ENCODE measurements around the gene HOXC6.
A peak's percentile ranks its signal among the peaks of the same experiment; 100 is the strongest.

Gene HOXC6

DNA sequence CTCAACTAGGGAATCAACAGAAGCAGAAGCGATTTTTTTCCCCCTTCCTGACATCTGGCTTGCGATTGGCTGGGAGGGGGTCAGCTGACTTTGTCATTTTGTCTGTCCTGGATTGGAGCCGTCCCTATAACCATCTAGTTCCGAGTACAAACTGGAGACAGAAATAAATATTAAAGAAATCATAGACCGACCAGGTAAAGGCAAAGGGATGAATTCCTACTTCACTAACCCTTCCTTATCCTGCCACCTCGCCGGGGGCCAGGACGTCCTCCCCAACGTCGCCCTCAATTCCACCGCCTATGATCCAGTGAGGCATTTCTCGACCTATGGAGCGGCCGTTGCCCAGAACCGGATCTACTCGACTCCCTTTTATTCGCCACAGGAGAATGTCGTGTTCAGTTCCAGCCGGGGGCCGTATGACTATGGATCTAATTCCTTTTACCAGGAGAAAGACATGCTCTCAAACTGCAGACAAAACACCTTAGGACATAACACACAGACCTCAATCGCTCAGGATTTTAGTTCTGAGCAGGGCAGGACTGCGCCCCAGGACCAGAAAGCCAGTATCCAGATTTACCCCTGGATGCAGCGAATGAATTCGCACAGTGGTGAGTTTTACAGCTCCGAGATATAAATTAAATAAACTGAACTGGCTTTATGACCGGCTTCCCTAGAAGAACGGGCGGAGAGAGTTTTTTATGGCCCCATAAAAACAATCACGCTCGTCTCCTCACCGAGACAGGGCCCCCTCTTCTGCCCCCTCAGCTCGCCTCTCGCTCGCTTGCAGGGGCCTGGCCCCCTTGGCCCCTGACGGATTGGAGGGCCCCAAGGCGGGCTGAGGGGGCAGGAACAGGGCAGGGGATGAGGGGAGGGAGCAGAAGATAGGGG is at the start of gene HOXC6:
Gene HOXC6 (plus strand): TSS at position 127 of the 888 bp plus-strand sequence. CDS start 82 bp downstream, at position 209.
- Histone ChIP-seq H3K4me3 (ENCODE audit: low read depth in 1 of 2, low read length in 2 of 2) (peak within 1 kb of the TSS; percentile 8 to 39), H3K27ac (ENCODE audit: low read length) (no peak within 1 kb of the TSS), H3K27me3 (ENCODE audit: low read depth, low read length) (peaks cover 81% of the 10 kb centered on the region)

DNA sequence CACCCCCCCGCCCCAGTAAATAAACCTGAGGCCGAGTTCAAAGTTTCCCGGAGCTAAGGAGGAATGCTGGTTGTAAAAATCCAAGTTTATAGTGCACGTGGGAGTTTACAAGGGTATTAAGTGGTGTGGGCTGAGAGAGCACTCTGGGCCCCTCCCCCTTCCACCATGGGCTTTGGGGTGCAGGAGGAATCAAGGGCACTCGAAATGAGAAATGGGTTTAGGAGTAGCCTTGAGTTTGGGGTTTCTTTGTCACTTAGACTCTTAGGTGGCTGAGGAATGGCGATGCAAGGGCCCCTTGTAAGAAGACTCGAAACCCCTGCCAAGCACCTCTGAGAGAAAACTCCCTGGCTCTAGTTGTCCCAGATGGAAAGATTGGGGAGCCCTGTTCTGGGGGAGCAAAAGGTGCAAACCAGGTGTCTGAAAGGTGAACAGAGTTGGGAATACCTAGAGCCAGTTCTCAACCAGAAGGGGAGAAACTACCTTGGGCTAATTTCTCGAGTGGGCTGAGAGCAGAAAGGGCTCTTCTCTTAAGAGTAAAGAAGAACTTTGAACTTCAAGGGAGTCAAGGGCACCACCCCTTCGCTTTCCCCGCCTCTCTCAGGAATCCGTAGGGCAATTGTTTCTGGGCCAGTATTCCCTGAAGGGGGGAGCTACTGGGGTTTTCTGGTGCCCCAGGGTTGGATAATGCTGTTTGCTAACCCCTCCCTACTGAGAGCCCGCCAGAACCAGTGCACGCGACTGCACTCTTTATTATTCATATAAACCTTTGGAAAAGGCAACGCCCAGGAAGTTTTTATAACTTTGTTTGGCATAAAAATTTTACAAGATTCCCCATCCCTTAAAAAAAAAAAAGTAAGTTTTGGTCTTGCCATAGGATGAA is 49.5 kb upstream of the HOXC6 start:
- peaks cover 89% of the 10 kb centered on the region for H3K27me3 ChIP-seq (ENCODE audit: low read depth, low read length)
- peaks cover 0 to 31% of the 10 kb centered on the region in 2 donors for H3K4me1 ChIP-seq (ENCODE audit: control insufficient read depth in 1 of 2, insufficient read depth in 2 of 2, low read length in 2 of 2)
- H3K36me3 ChIP-seq (ENCODE audit: control insufficient read depth in 1 of 2, insufficient read depth in 2 of 2, low read length in 2 of 2) = no peaks in the 10 kb centered on the region
- H3K9me3 ChIP-seq (ENCODE audit: control insufficient read depth in 1 of 2, low read length in 2 of 2) = peaks cover 0 to 4% of the 10 kb centered on the region in 2 donors
- H3K4me3 ChIP-seq (ENCODE audit: low read depth in 1 of 2, low read length in 2 of 2) = no peak overlapping the region
- no peak overlapping the region for H3K27ac ChIP-seq (ENCODE audit: low read length)

More for the DNA sequence above, at the start of gene HOXC6:
- Histone ChIP-seq H3K36me3 (ENCODE audit: control insufficient read depth in 1 of 2, insufficient read depth in 2 of 2, low read length in 2 of 2) (no peaks in the 10 kb centered on the region), H3K4me1 (ENCODE audit: control insufficient read depth in 1 of 2, insufficient read depth in 2 of 2, low read length in 2 of 2) (peaks cover 0 to 3% of the 10 kb centered on the region in 2 donors), H3K9me3 (ENCODE audit: control insufficient read depth in 1 of 2, low read length in 2 of 2) (no peaks in the 10 kb centered on the region)

DNA sequence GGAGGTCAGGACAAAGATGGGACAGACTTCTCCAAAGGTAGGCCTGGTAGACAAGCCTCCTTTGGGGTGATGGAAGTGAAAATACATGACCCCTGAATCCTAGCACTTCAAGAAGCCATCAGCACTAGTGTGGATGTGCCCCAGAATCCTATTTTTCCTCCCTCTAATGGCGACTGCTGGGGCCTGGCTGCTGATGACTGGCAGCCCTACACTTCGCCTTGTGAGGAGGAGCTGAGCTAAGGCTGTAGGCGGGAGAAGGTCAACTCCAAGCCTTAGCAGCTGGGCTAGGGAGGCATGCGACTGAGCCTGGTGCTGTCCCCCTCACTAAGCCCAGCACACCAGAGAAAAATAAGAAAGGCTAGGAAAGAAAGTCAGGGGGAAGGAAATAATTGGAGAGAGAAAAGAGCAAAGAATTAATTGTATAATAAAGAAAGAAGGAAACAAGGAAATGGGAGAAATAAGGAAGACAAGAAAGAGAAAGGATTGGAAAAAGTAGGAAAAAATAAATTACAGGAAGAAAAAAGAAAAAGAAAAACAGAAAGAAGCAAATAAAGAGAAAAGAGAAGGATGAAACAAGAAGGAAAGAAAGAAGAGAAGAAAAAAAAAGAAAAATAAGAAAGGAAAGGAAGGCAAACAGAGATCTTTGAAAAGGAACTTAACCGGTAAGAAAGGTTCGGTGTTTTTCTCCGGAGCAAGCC is 48.0 kb upstream of the HOXC6 start:
- H3K27me3 ChIP-seq (ENCODE audit: low read depth, low read length) = peaks cover 87% of the 10 kb centered on the region

DNA sequence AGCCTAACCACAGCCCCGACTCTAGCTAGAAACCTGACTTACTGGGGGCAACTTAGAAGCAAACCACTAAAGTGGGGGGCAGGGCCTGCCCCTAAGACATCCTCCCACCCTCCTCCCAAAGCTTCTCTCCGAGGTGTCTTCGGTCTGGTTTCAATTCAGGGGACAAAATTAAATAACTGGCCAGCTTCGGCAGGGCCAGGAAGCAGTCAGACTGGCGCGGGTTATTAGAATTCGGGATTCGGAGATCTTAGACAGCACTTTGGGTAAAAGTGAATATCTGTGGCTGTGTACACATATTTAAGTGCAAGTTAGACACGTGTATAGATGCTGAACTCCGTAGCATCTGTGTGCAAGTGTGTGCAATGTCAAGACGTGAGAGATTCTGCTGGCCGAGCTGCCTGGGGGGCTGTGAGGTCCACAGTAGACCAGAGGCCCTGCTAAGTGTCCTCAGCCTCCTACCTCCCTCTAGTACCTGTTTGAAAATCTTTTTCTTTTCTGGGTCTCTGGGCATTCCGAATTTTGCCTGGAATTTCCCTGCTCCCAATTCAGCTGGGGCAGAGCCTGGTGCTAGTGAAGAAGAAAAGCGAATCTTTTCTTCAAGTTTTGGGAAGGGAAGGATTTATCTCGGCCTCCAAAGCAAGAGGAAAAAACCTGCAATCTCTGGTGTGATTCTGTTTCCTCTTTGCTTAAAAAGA is 47.3 kb upstream of the HOXC6 start:
- Histone ChIP-seq H3K9me3 (ENCODE audit: control insufficient read depth in 1 of 2, low read length in 2 of 2) (peaks cover 0 to 4% of the 10 kb centered on the region in 2 donors), H3K36me3 (ENCODE audit: control insufficient read depth in 1 of 2, insufficient read depth in 2 of 2, low read length in 2 of 2) (no peaks in the 10 kb centered on the region), H3K27me3 (ENCODE audit: low read depth, low read length) (peaks cover 88% of the 10 kb centered on the region), H3K4me3 (ENCODE audit: low read depth in 1 of 2, low read length in 2 of 2) (no peak overlapping the region), H3K4me1 (ENCODE audit: control insufficient read depth in 1 of 2, insufficient read depth in 2 of 2, low read length in 2 of 2) (peaks cover 0 to 23% of the 10 kb centered on the region in 2 donors), H3K27ac (ENCODE audit: low read length) (no peak overlapping the region)

More for the DNA sequence above, 48.0 kb upstream of the HOXC6 start:
- no peak overlapping the region for H3K27ac ChIP-seq (ENCODE audit: low read length)
- H3K4me3 ChIP-seq (ENCODE audit: low read depth in 1 of 2, low read length in 2 of 2) = no peak overlapping the region
- H3K9me3 ChIP-seq (ENCODE audit: control insufficient read depth in 1 of 2, low read length in 2 of 2) = peaks cover 0 to 4% of the 10 kb centered on the region in 2 donors
- peaks cover 0 to 20% of the 10 kb centered on the region in 2 donors for H3K4me1 ChIP-seq (ENCODE audit: control insufficient read depth in 1 of 2, insufficient read depth in 2 of 2, low read length in 2 of 2)
- no peaks in the 10 kb centered on the region for H3K36me3 ChIP-seq (ENCODE audit: control insufficient read depth in 1 of 2, insufficient read depth in 2 of 2, low read length in 2 of 2)

DNA sequence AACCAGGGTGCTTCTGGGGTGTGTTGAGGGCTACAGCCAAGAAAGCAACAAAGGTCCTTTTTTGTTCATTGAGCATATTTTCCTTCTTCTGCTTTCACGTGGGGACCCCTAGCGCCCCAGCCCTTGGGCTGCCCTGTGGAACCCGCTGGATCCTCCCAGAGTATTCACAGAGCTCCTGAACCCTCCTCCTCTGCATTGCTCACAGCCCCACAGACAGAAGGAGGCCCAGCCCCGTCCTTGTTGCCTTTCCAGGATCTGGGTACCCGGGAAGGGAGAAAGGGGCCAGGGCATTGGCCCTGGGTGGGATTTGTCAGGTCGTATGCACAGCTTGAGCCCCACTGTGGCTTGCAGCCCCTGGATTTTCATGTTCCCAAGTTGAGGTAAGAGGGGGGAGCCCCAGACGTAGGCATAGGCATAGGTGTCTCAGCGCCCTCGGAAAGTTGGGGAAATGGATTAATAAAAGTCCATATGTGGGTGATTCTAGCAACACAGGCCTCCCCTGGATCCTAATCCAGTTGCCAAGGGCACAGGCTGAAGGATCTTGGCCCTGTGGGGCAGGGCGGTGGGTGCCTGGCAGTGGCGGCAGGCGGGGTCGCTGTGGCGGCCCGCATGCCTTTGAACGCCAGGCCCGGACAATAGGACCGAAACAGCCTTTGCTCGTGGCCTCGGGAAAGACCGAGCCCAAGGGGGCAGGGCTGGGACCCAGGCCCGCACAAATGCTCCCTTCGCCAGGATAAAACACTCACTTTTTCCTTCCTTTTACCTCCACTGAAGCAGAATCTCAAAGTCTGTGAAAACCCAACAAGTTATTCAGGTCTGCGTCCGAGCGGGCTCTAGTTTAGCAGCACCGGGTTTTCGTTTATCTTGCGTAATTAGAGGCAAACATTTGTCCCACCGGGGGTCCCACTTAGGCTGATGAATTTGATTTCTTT is 46.3 kb upstream of the HOXC6 start:
- H3K4me3 ChIP-seq (ENCODE audit: low read depth in 1 of 2, low read length in 2 of 2) = no peak overlapping the region
- peaks cover 88% of the 10 kb centered on the region for H3K27me3 ChIP-seq (ENCODE audit: low read depth, low read length)
- peaks cover 0 to 30% of the 10 kb centered on the region in 2 donors for H3K4me1 ChIP-seq (ENCODE audit: control insufficient read depth in 1 of 2, insufficient read depth in 2 of 2, low read length in 2 of 2)
- no peaks in the 10 kb centered on the region for H3K36me3 ChIP-seq (ENCODE audit: control insufficient read depth in 1 of 2, insufficient read depth in 2 of 2, low read length in 2 of 2)
- peaks cover 0 to 4% of the 10 kb centered on the region in 2 donors for H3K9me3 ChIP-seq (ENCODE audit: control insufficient read depth in 1 of 2, low read length in 2 of 2)
- H3K27ac ChIP-seq (ENCODE audit: low read length) = no peak overlapping the region

DNA sequence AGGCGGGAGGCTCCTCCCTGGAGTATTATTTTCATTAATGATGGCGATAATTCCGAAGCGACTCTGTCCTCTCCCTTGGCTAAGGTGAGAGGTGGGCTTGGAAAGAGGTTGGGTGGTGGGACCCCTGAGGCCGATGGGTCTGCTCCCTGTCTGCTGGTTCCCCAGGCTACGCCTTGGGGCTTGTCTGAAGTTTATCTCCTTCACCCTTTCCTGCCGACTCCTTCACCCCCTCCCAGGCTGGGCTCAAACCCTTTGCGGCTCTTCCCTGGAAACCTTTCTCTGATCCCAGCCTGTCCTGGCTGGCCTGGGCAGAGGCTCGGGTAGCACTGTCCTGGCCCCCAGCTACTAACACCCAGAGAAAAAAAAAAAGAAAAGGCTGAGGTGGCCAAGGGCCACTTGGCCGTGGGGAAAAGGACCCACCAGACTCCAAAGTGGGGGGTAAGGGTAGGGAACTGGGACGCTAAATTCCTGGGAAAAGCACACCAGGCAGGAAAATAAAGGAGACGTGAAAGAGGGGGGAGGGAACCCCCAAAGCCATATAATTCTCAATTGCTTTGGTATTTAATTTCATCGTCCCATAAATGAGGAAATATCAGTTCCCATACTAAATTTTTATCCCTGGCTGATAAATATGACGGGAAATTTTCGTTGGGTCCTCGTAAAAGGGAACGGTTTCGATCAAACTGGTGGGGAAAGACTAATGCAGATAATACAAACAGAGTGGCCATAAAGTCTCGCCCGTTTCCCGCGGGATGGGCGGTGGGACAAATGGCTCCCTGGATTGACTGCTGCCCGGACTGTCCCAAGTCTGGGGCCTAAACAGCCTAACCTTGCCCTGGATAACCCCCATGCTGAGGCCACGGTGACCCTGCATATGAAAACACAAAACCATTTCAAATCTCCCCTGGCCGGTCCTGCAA is 45.3 kb upstream of the HOXC6 start:
- Histone ChIP-seq H3K27me3 (ENCODE audit: low read depth, low read length) (peaks cover 88% of the 10 kb centered on the region), H3K4me3 (ENCODE audit: low read depth in 1 of 2, low read length in 2 of 2) (no peak overlapping the region), H3K36me3 (ENCODE audit: control insufficient read depth in 1 of 2, insufficient read depth in 2 of 2, low read length in 2 of 2) (no peaks in the 10 kb centered on the region), H3K4me1 (ENCODE audit: control insufficient read depth in 1 of 2, insufficient read depth in 2 of 2, low read length in 2 of 2) (peaks cover 0 to 30% of the 10 kb centered on the region in 2 donors), H3K27ac (ENCODE audit: low read length) (no peak overlapping the region), H3K9me3 (ENCODE audit: control insufficient read depth in 1 of 2, low read length in 2 of 2) (peaks cover 0 to 4% of the 10 kb centered on the region in 2 donors)

DNA sequence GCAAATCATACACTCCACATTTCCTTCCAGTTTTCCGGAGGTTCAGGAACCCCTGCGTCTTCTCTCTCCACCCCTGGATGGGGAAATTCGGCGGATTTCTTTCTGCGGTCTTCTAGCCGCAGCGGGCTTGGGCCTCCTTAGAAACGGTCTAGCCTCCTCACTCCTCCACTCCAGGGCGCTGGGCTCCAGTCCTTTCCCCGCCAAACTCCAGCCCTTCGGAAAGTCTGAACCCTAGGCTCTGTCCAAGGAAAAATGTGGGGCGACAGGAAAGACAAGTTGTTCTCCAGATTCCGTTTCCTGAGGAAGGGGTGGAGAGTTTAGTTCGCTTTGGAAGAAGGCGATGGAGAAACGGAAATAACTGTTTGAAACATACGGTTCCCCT is 44.7 kb upstream of the HOXC6 start:
- Histone ChIP-seq H3K36me3 (ENCODE audit: control insufficient read depth in 1 of 2, insufficient read depth in 2 of 2, low read length in 2 of 2) (no peaks in the 10 kb centered on the region), H3K27me3 (ENCODE audit: low read depth, low read length) (peaks cover 91% of the 10 kb centered on the region), H3K4me3 (ENCODE audit: low read depth in 1 of 2, low read length in 2 of 2) (no peak overlapping the region), H3K9me3 (ENCODE audit: control insufficient read depth in 1 of 2, low read length in 2 of 2) (peaks cover 0 to 4% of the 10 kb centered on the region in 2 donors), H3K4me1 (ENCODE audit: control insufficient read depth in 1 of 2, insufficient read depth in 2 of 2, low read length in 2 of 2) (peaks cover 0 to 30% of the 10 kb centered on the region in 2 donors), H3K27ac (ENCODE audit: low read length) (no peak overlapping the region)

DNA sequence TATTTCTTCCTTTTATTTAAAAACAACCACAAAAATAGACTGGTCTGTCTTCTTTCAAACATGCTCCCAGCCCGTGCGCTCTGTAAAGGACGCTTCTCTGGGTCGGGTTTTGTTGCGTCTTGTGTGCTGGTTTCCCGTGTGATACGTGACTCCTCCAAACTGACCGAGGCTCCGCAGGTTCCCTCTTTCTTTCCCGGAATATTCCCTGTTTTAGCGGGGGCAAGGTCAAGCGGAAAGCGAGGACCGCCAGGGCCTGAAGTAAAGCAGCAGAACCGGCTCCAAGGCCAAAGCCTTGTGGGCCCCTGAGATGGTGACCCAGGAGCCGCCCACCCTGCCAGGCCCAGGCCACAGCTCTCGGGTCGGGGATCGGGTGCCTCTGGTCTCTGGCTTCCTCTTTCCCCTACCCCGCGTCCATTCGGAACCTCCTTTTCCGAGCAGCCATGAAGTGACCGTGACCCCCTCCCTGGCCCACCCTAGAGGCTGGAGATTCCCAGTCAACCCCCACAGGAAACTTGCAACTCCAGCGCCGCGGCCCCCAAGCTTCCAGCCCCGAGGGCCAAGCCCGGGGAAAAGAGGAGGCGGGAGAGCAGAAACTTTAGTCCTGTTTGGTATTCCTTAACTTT is 44.2 kb upstream of the HOXC6 start:
- no peak overlapping the region for H3K27ac ChIP-seq (ENCODE audit: low read length)
- no peak overlapping the region for H3K4me3 ChIP-seq (ENCODE audit: low read depth in 1 of 2, low read length in 2 of 2)
- peaks cover 0 to 30% of the 10 kb centered on the region in 2 donors for H3K4me1 ChIP-seq (ENCODE audit: control insufficient read depth in 1 of 2, insufficient read depth in 2 of 2, low read length in 2 of 2)
- H3K27me3 ChIP-seq (ENCODE audit: low read depth, low read length) = peaks cover 91% of the 10 kb centered on the region
- H3K36me3 ChIP-seq (ENCODE audit: control insufficient read depth in 1 of 2, insufficient read depth in 2 of 2, low read length in 2 of 2) = no peaks in the 10 kb centered on the region
- peaks cover 0 to 4% of the 10 kb centered on the region in 2 donors for H3K9me3 ChIP-seq (ENCODE audit: control insufficient read depth in 1 of 2, low read length in 2 of 2)
